Measurements from ENCODE around the gene ETDB. TPM values are rescaled to one million over a fixed set of nuclear protein-coding genes. Genes with fewer than 3 reads are reported as not detected.
A peak's percentile ranks its signal among the peaks of the same experiment; 100 is the strongest.
"Not testable (repeated sequence)": the region's sequence is repeated elsewhere in the genome, so short reads cannot be mapped to it uniquely, and the experiment has no call there.

ETDB gene
- not detected in 2 replicates for total RNA-seq (2014; rRNA removed)
- polyA plus RNA-seq (2012): not detected

GRCh38 chrX:135120056-135120576 is at the start of gene ETDB:
TSS of gene ETDB (minus strand) at chrX:135120526. CDS start at chrX:135119261, 1,265 bp downstream.
- DNase-seq (ENCODE audit: low read depth): not testable (repeated sequence)

GRCh38 chrX:135169534-135169933 is 49.2 kb upstream of the ETDB start:
- not testable (repeated sequence) for DNase-seq (ENCODE audit: low read depth)

GRCh38 chrX:135168486-135168885 is 48.2 kb upstream of the ETDB start:
- DNase-seq (ENCODE audit: low read depth): no peak

- DNase-seq (ENCODE audit: low read depth): not testable (repeated sequence)
These were observed 34.4 kb upstream of the ETDB start for GRCh38 chrX:135154688-135155087.

- not testable (repeated sequence) for DNase-seq (ENCODE audit: low read depth)
These were observed 5.8 kb upstream of the ETDB start for GRCh38 chrX:135126145-135126544.

GRCh38 chrX:135116064-135116463 is 4.3 kb downstream of the ETDB start:
- not testable (repeated sequence) for DNase-seq (ENCODE audit: low read depth)

- no peak for DNase-seq (ENCODE audit: low read depth)
These were observed 5.9 kb downstream of the ETDB start for GRCh38 chrX:135114392-135114791.

GRCh38 chrX:135112743-135113142 is 7.6 kb downstream of the ETDB start:
- DNase-seq (ENCODE audit: low read depth): no peak

GRCh38 chrX:135112096-135112729 is 8.1 kb downstream of the ETDB start:
- DNase-seq (ENCODE audit: low read depth): peak; percentile 19

GRCh38 chrX:135109554-135109953 is 10.8 kb downstream of the ETDB start:
- DNase-seq (ENCODE audit: low read depth): no peak

- no peak for DNase-seq (ENCODE audit: low read depth)
These were observed 20.9 kb downstream of the ETDB start for GRCh38 chrX:135099493-135099783.

- not testable (repeated sequence) for DNase-seq (ENCODE audit: low read depth)
These were observed 23.1 kb downstream of the ETDB start for GRCh38 chrX:135097196-135097744.

- DNase-seq (ENCODE audit: low read depth): no peak
These were observed 24.6 kb downstream of the ETDB start for GRCh38 chrX:135095715-135096114.

- DNase-seq (ENCODE audit: low read depth): no peak
These were observed 25.6 kb downstream of the ETDB start for GRCh38 chrX:135094726-135095125.

- no peak for DNase-seq (ENCODE audit: low read depth)
These were observed 31.2 kb downstream of the ETDB start for GRCh38 chrX:135089126-135089525.

GRCh38 chrX:135087867-135088266 is 32.5 kb downstream of the ETDB start:
- peak; percentile 21 for DNase-seq (ENCODE audit: low read depth)

- peak; percentile 71 for DNase-seq (ENCODE audit: low read depth)
These were observed 34.0 kb downstream of the ETDB start for GRCh38 chrX:135086197-135086854.

GRCh38 chrX:135081693-135082404 is 38.5 kb downstream of the ETDB start:
- DNase-seq (ENCODE audit: low read depth): no peak
